Stomach (tissue), 9 donors: ENCODE data around the gene TTC34. TPM values are rescaled to one million over a fixed set of nuclear protein-coding genes. Genes with fewer than 3 reads are reported as not detected.
"Not testable (repeated sequence)": the region's sequence is repeated elsewhere in the genome, so short reads cannot be mapped to it uniquely, and the experiment has no call there.

Source experiments
- DNase-seq, 2 donors: peaks; one replicate each; pipeline versions ENCODE4 v3.0.0 to v3.0.0-alpha.2; 2013 to 2019
- H3K27ac ChIP-seq, 5 donors: fragments of 200-600 bp in 4 of 5; sonication (generic) in 4 of 5; one replicate each; pipeline ENCODE4 v1.5.1; 2013 to 2019; ENCODE audit warnings: mild to moderate bottlenecking in 1 of 5, moderate library complexity in 1 of 5
- H3K27me3 ChIP-seq, 3 donors: fragments of 200-600 bp; sonication (generic); one replicate each; pipeline ENCODE4 v1.5.1; 2017 to 2019; ENCODE audit warnings: mixed run types in 1 of 3
- H3K36me3 ChIP-seq, 4 donors: fragments of 200-600 bp; sonication (generic); 1 replicate in 3 of 4; 2 replicates in 1 of 4; pipeline ENCODE4 v1.5.1; 2016 to 2019
- H3K4me1 ChIP-seq, 4 donors: fragments of 200-600 bp; sonication (generic); one replicate each; pipeline ENCODE4 v1.5.1; 2016 to 2019
- H3K4me3 ChIP-seq, 4 donors: fragments of 200-600 bp; sonication (generic) in 3 of 4; one replicate each; pipeline ENCODE4 v1.5.1; 2016 to 2019; ENCODE audit warnings: mild to moderate bottlenecking in 1 of 4
- H3K9me3 ChIP-seq, 4 donors: fragments of 200-600 bp; sonication (generic); one replicate each; pipeline ENCODE4 v1.5.1; 2016 to 2019
- CTCF ChIP-seq, 7 experiments: fragments of 450-650 bp in 4 of 7; fragments of 200-600 bp in 3 of 7; sonication (generic) in 3 of 7; IDR thresholded peaks; one replicate each; pipeline ENCODE4 v1.5.1; 2016 to 2019; ENCODE audit warnings: antibody characterized with exemption in 7 of 7, control low read depth in 2 of 7, mild to moderate bottlenecking in 1 of 7
- EP300 ChIP-seq: sonication (generic); formaldehyde crosslinking; IDR thresholded peaks from one replicate; pipeline ENCODE4 v1.6.1; 2017; ENCODE audit warnings: antibody characterized with exemption
- POLR2A ChIP-seq, 4 donors: fragments of 450-650 bp; IDR thresholded peaks; one replicate each; pipeline ENCODE4 v1.6.1; 2016; ENCODE audit warnings: antibody characterized with exemption in 4 of 4, control low read depth in 2 of 4, mild to moderate bottlenecking in 1 of 4, moderate library complexity in 1 of 4
- POLR2AphosphoS5 ChIP-seq, 3 donors: sonication (generic); formaldehyde crosslinking; IDR thresholded peaks; one replicate each; pipeline ENCODE4 v1.6.1; 2016; ENCODE audit warnings: antibody characterized with exemption in 3 of 3
- WGBS, 5 donors: extraction: QIAGEN DNeasy Blood & Tissue Kit in 3 of 5; methylation state at CpG; one replicate each; pipeline versions ENCODE4 v1.1.5 to v1.1.7; 2013 to 2018; 5-methylcytosine and 5-hydroxymethylcytosine counted together
- intact Hi-C: fragments of 100-400 bp; cut with DNase I; formaldehyde crosslinking; loops from one replicate; pipeline ENCODE4 v1.15.1; 2023; ENCODE audit warnings: low total_unique reads
- polyA plus RNA-seq, 3 donors: library from polyadenylated mRNA; stranded (reverse); fragments of 200-250 nt; gene quantifications; one replicate each; pipeline ENCODE4 v1.2.3, GENCODE V29; 2013
- total RNA-seq, 5 donors: library from RNA; depleted of rRNA; stranded (reverse); fragments of >200 nt; gene quantifications; one replicate each; pipeline versions ENCODE4 v1.1.0 to v1.2.3, GENCODE V29; 2014 to 2016
- donor health status: healthy with polysubstance abuse.
- donor health status: Bipolar disorder and iron deficiency.
- donor health status: healthy.

The TTC34 gene
- total and polyA plus RNA-seq, 8 donors = 0.06 to 1.3 (median 0.33) TPM; not detected in 2

- Histone ChIP-seq H3K27me3 (peaks cover 10 to 92% (median 32%) of the 10 kb centered on the region in 3 donors), H3K4me3 (no peak overlapping the region), H3K36me3 (no peaks in the 10 kb centered on the region), H3K27ac (no peak overlapping the region), H3K4me1 (no peaks in the 10 kb centered on the region), H3K9me3 (peaks cover 0 to 5% (median under 1%) of the 10 kb centered on the region in 4 donors)
- 55 to 70% (median 63%) methylated on average over 2 to 12 of the region's 12 CpGs for WGBS, 5 donors
- TF ChIP-seq CTCF (IDR thresholded peaks at IDR 0.05) (no peak), EP300 (no peak), POLR2A (IDR thresholded peaks at IDR 0.05) (no peak), POLR2AphosphoS5 (IDR thresholded peaks at IDR 0.05) (no peak)
- DNase-seq = no peak
- intact Hi-C loops = no loop called here
Measured at GRCh38 chr1:2800664-2801045, 838 bp downstream of the TTC34 start.

GRCh38 chr1:2799811-2800663 lies 1.5 kb downstream of the TTC34 start:
- Histone ChIP-seq H3K4me3 (no peak overlapping the region), H3K27ac (no peak overlapping the region), H3K36me3 (no peaks in the 10 kb centered on the region), H3K9me3 (peaks cover 0 to 11% (median 6%) of the 10 kb centered on the region in 4 donors), H3K4me1 (no peaks in the 10 kb centered on the region), H3K27me3 (peaks cover 6 to 92% (median 25%) of the 10 kb centered on the region in 3 donors)
- intact Hi-C loops = no loop called here
- WGBS, 5 donors = 83 to 89% (median 85%) methylated on average over 27 to 49 of the region's 49 CpGs
- TF ChIP-seq EP300 (no peak), CTCF (IDR thresholded peaks at IDR 0.05) (no peak), POLR2AphosphoS5 (IDR thresholded peaks at IDR 0.05) (no peak), POLR2A (IDR thresholded peaks at IDR 0.05) (no peak)
- no peak for DNase-seq

- intact Hi-C loops = not testable (repeated sequence)
- H3K27me3 ChIP-seq = peaks cover 6 to 87% (median 18%) of the 10 kb centered on the region in 3 donors
Measured at GRCh38 chr1:2798958-2799357, 2.5 kb downstream of the TTC34 start.

GRCh38 chr1:2797741-2798016 lies 3.8 kb downstream of the TTC34 start:
- intact Hi-C loops = no loop called here
- Histone ChIP-seq H3K4me1 (no peaks in the 10 kb centered on the region), H3K9me3 (peaks cover 5 to 33% (median 28%) of the 10 kb centered on the region in 4 donors), H3K36me3 (no peaks in the 10 kb centered on the region), H3K27me3 (peaks cover 6 to 84% (median 18%) of the 10 kb centered on the region in 3 donors), H3K27ac (no peak overlapping the region), H3K4me3 (no peak overlapping the region)
- DNase-seq = no peak
- TF ChIP-seq CTCF (IDR thresholded peaks at IDR 0.05) (no peak), POLR2A (IDR thresholded peaks at IDR 0.05) (no peak), EP300 (no peak), POLR2AphosphoS5 (IDR thresholded peaks at IDR 0.05) (no peak)
- WGBS, 5 donors = 35 to 67% (median 55%) methylated on average over 4 to 6 of the region's 6 CpGs

More at GRCh38 chr1:2798958-2799357, 2.5 kb downstream of the TTC34 start:
- 95 to 99% (median 97%) methylated on average over 7 of the region's 7 CpGs for WGBS, 5 donors
- not testable (repeated sequence) for H3K27ac ChIP-seq, H3K36me3 ChIP-seq, DNase-seq, H3K4me1 ChIP-seq, H3K4me3 ChIP-seq
- H3K9me3 ChIP-seq = peaks cover 2 to 22% (median 17%) of the 10 kb centered on the region in 4 donors
